Suppressor macrophage treated with lipopolysaccharide for 1 hour (primary cell): ENCODE results near the gene DPYD.

ENCODE experiments used
- DNase-seq, 3 donors: peaks; one replicate each; pipeline ENCODE4 v3.0.0-alpha.2; 2020 to 2022

DPYD gene

DNA sequence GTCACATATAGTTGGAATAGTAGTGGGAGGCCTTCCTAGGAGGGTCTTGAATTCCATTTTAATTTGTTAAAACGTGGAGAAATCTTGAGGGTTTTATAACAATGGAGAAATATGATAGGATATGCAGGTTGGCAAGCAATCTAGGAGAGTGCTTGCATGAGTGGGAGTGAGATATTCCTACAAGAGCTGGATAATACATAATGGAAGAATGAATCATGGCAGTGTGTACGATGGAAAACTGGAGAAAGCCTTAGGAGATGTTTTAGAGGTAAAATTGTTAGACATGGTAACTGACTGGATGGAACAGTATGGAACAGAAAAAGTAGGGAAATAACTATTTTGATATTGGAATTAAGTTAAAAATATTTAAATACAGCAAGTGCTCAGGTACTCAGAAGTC is 846.9 kb downstream of the DPYD start:
- no peak for DNase-seq

DNA sequence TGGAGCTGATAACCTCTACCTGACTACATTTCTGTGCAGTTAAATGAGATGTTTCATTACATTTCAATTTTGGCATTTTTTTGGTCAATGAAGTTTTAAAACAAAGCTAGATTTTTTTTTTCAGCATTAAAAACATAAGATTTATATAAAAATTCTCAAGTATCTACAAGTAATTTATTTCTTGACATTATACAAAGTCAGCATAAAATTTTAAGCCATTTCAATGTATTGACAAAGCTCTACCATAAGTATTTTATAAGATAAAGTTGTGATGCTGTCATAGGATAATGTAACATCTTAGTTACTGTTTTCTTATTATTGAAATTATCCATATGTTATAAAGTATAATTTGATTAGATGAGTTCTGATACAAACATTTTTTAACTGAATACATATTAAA is 847.7 kb downstream of the DPYD start:
- DNase-seq: no peak

DNA sequence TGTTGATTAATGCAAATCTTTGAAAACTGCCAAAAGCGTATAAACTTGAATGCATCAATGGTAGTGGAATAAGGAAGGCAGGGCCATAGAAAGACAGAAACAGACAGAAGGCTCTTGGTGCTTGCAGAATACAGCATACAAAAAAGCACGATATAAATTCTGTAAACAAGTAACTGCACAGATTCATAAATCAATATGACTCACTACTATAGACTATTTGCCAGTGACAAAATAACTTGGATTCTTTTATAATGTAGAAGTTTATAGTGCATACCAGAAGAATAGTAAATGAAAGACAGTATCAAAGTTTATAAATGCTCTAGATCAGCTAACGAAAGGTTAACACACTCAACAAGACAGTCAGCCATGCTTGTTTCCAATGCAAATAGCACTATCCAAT is 849.7 kb downstream of the DPYD start:
- no peak for DNase-seq

DNA sequence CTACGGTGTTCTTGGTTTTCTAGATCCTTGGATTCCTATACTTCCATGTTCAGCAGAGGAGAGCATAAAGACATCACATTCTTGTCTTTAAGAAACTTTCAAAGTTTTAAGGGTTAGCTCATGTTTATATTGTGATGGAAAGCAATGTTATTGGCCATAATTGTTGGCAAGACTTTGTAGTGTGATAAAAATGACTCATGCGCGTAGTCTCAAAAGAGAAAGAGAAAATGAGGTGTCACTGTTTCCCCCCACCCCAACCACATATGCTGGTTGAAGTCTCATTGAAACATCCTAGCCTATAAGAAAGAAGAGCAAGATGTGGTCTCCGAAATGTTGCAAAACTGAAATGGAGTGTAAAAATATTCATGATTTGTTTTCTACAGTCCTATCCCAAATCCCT is 850.5 kb downstream of the DPYD start:
- DNase-seq: no peak

DNA sequence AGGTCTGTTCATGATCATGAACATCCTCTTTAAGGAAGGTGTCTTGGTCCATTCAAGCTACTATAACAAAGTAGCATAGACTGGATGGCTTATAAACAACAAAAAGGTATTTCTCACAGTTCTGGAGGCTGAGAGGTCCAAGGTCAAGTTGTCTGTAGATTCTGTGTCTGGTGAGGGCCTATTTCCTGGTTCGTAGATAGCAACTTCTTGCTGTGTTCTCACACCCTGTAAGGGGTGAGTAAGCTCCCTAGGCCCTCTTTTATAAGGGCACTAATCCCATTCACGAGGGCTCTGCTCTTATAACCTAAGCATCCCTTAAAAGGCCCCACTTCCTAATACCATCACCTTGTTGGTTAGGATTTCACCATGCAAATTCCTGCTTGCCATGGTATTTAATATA is 851.5 kb downstream of the DPYD start:
- DNase-seq: no peak

DNA sequence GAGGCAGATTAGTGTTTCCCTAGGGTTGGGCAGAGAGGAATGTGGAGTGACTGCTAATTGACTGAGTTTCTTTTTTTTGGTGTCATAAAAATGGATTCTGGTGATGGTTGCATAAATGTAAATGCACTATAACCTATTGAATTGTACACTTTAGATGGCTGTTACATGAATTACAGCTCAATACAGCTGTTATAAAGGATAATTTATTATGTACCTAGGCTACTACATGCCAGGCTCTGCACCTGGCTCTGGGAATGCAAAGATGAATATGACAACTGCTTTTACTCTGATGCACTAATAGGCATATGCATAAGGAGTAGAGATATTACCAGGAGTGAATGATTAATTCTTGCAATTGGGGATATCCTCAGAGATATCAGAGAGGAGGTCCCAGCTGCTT is 854.0 kb downstream of the DPYD start:
- DNase-seq: no peak

DNA sequence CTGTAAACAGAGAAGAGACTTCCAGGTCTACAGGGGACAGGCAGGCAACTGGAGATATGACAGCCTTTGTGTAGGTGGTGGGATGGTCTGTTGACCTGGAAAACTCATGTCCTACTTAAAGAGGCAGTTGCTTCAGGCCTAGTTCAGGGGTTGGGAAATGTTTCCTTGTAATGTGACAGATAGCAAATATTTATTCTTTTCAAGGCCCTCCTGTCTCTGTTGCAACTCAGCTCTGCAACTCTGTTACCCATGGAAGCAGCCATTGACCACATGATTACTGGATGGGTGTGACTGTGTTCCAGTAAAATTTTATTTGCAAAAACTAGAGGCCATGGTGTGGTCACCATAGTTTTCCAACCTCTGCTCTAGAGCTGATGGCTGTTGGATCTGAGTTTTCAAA is 857.3 kb downstream of the DPYD start:
- DNase-seq: no peak

DNA sequence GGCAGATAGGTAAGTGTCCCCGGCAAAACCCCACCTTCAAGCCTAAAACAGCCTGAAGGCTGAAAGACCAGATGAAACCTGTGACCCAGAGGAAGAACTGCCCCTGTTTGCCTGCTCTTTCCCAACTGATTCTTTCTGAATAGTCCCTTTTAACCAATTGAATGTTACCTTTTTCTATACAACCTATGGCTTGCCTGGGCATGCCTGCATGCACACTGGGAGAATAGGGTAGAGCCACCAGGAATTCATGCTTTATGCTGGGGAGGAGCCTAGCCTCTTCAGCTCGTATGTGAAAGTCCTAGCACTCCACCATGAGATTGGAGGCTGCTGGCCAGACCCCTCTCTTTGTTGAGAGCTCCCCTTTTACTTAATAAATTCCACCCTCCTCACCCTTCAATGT is 859.2 kb downstream of the DPYD start:
- no peak for DNase-seq

DNA sequence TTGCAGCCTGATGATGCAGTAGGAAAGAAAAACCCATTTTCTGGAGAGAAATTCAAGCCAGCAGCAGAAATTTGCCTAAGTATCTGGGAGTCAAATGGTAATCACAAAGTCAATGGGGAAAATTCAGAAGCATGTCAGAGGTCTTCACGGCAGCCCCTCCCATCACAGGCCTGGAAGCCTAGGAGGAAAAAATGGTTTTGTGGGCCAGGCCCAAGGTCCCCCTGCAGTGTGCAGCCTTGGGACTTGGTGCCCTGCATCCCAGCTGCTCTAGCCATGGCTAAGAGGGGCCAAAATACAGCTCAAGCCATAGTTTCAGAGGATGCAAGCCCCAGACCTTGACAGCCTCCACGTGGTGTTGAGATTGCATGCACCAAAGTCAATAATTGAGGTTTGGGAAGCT is 864.4 kb downstream of the DPYD start:
- no peak for DNase-seq

DNA sequence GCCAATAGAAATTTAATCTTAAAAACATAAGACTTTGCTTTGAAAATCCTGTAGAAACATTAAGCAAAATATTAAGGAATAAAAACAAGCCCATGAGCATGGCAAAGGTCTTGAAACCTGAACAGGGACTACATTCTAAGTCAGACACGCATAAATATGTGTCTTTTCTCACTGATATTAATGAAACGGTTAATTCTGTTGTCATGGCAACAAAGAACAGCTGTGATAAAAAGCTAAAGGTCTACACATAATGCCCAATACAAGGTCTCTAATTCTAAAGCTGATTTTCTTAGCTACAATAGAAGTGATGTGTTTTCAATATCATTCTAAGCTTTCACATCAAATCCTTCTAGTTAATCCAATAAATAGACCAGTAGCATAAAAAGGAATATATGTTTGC is 867.6 kb downstream of the DPYD start:
- DNase-seq: no peak

DNA sequence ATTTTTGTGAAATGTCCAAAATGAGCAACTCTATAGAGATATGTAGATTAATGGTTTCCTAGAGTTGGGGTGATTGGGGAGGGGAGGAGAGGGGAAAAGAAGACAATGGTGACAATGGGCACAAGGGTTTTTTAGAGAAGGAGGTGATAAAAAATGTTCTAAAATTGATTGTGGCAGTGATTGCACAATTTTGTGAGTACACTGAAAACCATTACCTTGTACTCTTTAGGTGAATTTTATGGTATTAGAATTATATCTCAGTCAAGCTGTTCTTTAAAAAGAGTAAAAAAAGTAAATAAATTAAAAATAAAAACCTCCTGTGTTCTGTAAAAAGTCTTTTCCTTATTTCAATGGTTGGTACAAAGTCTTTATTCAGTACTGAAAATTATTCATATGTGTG is 869.0 kb downstream of the DPYD start:
- no peak for DNase-seq

DNA sequence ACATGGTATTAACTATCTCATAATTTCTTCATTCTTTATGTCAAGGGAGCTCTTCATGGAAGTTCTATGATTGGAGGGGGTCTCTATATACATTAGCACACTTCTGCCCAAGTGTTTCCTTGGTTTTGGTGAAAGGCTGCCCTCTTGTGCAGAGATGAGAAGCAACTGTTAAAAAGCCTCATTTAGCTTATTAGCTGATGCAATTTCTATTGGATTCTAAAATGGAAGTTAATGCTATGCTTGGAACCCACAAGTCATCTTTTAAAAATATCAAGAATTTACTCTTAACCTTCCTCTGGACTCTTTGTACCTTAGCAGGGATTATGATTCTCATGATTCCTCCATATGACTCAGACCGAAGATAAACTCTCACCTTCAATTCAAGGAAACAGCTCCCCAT is 870.3 kb downstream of the DPYD start:
- DNase-seq: no peak

DNA sequence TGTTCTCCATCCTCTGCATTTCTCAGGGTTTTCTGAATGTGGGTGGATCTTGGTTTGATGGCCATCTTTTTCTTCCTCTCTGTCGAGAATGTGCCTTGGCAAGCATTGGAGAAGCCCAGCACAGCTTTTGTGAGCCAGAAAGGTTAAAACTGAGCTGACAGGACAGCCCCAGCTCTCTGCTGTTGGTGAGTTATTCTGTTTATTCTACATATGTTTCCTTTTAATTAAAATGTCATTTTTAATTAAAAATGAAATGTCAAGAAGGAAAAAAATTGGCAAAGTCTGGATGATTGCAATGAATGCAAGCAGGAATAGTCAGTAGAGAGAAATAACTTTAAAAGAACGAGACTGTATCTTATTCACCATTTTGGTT is 873.4 kb downstream of the DPYD start:
- DNase-seq: no peak

DNA sequence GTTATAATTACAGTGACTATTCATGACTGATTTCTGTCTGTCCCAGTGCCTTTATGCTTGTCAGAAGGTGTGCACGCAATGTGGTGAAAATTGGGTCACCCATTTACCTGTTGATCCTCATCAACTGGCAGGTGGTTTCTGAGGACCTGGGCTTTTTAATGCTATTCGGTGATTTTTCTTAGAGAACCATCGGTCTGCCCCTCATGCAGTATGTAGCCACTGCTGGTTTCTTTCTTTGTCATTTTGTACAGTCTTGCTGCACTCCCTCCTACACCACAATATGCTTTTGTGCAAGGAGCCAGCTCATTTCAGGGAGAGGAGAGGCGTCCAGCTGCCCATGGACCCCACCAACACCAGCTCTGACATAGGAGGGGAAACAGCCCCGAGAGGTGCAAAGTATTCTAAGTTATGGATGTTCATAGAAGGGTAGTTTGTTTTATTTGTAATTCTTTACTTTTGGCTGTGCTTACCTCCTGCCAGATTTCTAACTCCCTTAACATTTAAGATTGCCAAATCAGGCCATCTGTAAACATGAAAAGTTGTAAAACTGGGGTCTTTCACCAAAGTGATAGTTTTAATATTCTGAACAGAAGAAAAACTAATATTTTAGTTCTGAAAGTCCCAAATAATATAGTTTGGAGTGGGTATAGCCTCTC is 873.9 kb downstream of the DPYD start:
- no peak for DNase-seq

DNA sequence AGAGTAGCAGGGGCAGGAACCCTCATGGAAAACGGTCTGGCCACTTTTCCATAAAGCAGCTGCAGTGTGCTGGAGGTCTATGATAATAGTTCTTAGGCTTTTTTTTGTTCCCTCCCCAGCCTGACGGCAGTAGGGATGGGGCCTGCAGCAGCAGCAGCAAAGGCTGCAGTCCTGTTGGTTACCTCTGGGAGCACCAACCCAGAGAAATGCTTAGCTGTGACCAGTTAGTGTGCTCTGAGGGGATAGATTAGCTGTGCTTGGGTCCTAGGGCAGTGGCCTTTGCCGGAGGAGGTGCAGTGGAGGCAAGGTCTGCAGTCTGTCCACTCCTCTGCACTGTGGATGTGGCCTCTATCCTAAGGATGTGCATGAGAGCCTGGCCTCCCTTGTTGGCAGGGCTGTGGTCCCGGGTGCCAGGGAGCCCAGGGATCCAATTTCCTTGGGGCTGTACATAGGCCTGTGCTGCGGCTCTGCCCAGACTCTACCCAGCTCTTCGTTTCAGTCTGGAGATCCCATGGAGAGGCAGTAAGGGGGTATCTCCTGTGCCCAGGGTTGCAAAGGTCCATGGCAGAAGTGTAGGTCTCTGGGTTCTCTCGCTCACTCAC is 876.6 kb downstream of the DPYD start:
- DNase-seq: no peak

DNA sequence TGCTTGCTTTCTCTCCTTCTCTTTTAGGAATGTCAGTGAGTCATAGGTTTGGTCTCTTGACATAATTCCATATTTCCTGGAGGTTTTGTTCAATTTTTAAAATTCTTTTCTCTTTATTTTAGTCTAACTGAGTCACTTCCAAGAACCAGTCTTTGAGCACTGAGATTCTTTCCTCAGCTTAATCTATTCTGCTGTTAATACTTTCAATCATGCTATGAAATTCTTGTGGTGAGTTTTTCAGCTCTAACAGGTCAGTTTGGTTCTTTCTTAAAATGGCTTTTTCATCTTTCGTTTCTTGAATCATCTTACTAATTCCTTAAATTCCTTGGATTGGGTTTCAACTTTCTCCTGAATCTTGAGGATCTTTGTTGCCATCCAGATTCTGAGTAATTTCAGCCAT is 878.3 kb downstream of the DPYD start:
- DNase-seq: no peak

DNA sequence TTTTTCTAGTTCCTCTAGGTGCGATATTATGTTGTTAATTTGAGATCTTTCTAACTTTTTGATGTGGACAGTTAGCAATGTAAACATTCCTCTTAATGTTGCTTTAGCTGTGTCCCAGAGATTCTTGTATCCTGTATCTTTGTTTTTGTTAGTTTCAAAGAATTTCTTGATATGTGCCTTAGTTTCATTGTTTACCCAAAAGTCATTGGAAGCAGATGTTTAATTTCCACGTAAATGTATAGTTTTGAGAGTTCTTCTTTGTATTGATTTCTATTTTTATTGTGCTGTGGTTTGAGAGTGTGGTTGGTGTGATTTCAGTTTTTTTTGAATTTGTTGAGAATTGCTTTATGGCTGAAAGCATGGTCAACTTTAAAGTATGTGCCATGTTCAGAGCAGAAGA is 879.8 kb downstream of the DPYD start:
- DNase-seq: no peak

DNA sequence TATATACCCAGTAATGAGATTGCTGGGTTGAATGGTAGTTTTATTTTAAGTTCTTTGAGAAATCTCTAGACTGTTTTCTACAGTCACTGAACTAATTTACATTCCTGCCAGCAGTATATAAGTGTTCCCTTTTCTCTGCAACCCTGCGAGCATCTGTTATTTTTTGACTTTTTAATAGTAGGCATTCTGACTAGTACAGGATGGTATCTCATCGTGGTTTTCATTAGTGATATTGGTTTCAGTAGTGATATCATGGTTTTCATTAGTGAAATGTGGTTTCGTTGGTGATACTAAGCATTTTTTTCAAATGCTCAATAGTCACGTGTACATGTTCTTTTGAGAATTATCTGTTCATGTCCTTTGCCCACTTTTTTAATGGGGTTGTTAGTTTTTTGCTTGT is 882.4 kb downstream of the DPYD start:
- no peak for DNase-seq

DNA sequence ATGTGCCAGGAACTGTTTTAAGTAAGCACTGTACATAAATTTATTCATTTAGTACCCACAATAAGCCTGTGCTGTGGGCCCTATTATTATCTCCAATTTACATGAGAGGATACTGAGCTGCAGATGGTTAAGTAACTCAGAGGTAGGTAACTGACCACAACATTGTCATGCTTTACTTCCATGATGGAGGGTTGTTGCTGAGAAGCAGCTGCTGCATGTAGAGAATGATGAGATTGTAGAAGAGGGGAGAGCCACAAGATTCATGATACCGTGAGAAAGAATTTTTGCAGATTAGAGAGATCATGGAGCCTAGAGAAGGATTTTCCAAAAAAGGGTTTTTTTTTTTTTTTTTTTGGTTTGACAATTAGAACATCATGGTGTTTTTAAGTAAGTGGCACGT is 886.2 kb downstream of the DPYD start:
- DNase-seq: no peak

DNA sequence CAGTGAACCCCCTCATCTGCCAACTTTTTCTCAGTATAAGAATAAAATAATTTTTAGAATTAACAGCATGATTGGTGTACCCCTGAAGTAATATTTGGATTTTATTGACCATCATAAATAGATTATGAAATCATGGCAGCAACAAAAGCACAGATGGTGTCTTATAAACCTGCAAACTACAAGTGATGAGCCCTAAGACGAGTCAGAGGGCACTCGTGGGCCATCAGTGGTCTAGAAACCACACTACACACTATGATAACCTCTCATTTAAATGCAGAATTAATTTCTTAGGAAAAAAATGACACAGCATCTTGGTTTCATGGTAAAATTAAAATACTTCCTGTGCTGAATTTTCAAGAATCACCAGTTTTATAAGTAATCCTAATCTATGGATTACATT is 886.9 kb downstream of the DPYD start:
- DNase-seq: no peak
